Stimulated activated CD4-positive, alpha-beta T cell treated with anti-CD3 and anti-CD28 coated beads, Interleukin-1b, Interleukin-23, amount 100 ng/mL, for 48 hours (primary cell): ENCODE results near the gene KATNIP.
A peak's percentile ranks its signal among the peaks of the same experiment; 100 is the strongest.

ENCODE experiments used
- DNase-seq: peaks from one replicate; pipeline ENCODE4 v3.0.0-alpha.2; 2020

KATNIP gene

DNA sequence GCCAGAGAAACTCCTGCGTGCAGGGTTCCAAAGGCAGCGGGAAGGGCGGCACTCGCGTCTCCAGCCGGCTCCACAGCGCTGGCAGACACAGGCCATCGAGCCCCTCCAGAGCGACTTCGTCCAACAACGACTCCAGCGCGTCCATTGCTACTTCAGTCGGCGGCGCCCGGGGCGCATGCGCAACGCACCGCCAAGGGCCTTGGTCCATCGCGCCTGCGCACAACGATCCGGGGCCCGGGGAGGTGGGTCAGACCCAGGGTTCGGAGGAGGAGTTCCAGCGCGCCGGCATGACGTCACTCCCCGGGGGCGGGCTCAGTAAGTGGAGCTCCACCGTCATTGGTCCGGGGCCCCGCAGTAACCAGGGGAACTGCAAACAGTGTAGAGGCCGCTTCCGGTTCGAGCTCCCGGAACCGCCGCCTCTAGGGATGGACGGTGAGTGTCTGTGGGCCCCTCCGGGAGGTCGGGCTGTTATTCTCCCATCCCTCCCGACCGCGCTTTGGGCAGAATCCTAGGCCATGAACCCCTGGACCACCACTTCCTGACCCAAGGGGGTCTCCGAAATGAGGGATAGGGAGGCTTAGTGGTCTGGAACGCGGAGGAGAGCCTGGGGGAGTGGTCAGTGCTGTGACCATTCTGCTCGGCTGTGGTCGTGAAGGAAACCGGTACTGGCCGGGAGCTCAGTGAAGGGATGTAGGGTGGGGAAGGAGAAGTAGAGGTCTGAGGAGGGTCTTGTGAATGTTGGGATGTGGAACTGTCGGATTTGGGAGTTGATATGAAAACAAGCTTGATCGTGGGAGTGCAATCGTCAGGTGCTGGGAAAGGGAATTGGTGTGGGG, at the start of gene KATNIP, which contains the start of gene GTF3C1:
Gene KATNIP, plus strand, starts transcription at position 399 of the 836 bp plus-strand sequence. Its CDS starts 27 bp downstream, at position 426.
Gene GTF3C1, minus strand, starts transcription at position 168 of the 836 bp plus-strand sequence. Its CDS starts 23 bp downstream, at position 145.
- peak; percentile 100 for DNase-seq

DNA sequence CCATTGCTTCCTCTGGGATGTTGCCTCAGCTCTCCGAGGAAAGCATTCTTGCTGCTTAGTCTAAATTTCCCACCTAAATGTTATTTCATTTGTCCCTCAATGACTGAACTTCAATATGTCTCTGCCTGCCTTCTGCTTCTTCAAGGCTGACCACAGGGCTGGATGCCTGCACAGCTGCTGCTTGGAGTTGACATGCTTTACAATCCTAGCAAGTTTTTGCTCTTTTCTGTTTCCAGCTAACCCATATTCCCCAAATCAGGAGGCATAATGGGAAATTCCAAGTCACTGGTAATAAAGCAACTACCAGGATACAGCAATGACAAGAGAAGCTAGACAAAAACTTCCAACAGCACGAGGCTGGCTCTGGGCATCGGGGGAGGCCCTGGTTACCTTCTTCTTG, 49.1 kb upstream of the KATNIP start:
- no peak for DNase-seq

DNA sequence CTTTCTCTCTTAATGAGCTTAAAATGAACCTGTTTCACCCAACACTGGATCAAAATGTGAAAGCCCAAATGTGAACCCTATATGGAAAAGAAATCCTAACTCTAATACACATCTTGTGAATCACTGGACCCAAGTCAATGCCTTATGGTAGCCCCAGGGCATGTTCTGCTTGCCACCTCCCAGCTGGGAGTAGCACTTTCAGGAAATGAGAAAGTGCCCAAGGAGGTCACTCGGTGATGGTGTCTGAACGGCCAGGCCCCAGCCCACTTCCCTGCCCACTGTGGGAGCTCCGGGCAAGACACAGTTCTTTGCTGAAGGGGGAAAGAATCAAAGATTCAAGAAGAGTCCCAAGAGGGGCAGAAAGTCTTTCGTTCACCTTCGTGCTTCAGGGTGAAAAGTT, 46.3 kb upstream of the KATNIP start:
- no peak for DNase-seq

- DNase-seq, result no peak
Observed at GRCh38 chr16:27505297-27506236, 44.4 kb upstream of the KATNIP start.

- no peak for DNase-seq
Observed at GRCh38 chr16:27506771-27507170, 43.2 kb upstream of the KATNIP start.

GRCh38 chr16:27508476-27508875, 41.5 kb upstream of the KATNIP start:
- no peak for DNase-seq

DNA sequence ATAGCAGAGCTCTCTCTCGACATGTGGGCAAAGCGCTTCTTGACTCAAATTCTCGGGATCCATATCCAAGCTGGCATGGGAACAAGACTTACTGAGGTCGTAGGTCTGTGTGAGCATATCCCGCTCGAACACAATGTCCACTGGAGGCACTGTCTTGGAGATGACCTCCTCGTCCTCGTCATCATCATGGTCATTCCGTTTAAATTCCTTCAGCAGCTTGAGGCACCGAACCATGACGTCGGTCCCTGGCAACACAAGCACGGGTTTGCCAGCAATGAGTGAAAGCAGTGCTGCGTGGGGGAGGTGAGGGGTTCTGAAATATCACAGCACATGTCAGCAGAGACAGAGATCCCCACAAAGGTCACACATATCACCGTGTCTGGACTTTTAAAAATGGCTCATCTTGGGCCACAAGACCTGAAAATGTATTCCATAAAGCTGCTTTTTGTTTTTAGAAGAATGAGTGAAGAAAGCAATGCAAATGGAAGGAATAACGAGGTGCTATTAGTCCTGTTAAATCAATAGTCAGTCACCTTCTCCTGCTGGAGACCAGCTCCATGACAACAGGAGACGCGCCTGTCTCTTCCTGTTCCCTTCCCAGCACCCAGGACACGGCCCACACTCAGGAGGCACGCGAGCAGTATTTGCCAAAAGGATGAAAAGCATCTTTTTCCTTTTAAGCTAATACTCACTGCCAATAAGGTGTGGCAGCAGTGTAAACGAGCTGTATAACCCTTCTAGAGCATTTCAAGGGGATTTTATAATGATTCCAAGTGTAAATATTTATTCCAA, 38.1 kb upstream of the KATNIP start:
- no peak for DNase-seq

DNA sequence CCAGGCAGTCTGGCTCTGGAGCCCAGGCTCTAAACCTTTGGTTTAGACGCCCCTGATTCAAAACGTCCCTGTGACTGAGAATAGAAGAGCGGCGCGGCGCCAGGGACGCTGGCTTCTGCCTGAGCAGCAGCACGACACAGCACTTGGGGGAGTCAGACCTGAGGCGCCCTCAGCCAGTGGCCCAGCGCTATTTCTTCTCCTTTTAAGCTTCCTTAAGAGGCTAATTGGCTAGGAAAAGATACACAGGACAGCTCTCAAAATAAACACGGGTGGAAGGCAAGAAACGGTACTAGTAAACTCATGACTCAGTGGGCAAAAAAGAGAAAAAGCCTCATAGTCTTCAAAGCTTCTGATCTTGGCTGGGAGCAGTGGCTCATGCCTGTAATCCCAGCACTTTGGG, 35.1 kb upstream of the KATNIP start:
- no peak for DNase-seq

GRCh38 chr16:27515874-27516353, 34.0 kb upstream of the KATNIP start:
- peak; percentile 16 for DNase-seq

DNA sequence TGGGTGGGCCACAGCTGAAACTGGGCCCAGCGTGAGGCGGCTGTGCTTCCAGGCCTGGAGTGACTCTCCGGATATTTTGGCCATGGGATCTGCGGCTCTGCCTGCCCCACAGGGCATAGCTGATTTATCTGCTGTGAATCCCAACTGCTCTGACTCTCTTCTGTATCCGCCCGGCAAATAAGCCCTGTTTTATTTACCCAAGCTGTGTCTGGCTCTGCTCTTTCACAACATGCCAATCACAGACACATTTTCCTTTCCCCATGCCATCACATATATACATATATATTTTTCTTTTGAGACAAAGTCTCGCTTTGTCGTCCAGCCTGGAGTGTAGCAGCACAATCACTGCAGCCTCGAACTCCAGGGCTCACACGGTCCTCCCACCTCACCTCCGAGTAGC, 33.6 kb upstream of the KATNIP start:
- no peak for DNase-seq

- DNase-seq, result no peak
Observed at GRCh38 chr16:27517664-27518063, 32.3 kb upstream of the KATNIP start.

GRCh38 chr16:27518226-27518625, 31.7 kb upstream of the KATNIP start:
- no peak for DNase-seq

DNA sequence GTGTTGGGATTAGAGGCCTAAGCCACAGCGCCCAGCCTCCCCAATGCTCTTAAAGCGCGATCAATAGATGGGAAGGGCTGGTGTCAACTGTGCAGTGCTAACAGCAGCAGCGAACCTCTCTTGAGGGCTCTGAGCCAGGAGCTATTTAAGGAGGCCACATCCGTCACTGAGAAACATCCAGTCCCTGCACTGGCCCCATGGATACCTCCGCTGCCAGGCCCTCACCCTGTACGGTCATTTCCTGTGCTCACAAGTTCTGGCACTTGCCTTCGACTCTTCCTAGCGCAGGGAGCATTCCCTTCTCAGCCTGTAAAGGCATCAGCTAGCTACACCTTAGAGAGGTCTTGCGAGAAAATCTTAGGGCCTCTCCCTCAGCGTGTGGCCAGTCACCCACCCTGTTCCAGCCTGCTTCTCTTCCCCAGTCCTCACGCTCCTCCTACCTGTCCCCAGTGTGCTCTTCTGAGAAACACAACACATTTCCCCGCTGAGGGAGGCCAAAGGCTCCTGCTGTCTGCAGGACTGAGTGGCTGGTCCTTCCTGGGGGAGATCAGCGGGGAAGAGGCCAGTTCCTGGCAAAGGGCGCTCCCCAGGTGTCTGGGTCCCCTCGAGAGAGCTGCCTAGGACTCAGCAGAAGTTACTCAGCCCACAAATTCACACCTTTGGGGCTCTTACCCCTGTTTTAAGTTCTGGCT, 28.8 kb upstream of the KATNIP start:
- DNase-seq, result no peak

DNA sequence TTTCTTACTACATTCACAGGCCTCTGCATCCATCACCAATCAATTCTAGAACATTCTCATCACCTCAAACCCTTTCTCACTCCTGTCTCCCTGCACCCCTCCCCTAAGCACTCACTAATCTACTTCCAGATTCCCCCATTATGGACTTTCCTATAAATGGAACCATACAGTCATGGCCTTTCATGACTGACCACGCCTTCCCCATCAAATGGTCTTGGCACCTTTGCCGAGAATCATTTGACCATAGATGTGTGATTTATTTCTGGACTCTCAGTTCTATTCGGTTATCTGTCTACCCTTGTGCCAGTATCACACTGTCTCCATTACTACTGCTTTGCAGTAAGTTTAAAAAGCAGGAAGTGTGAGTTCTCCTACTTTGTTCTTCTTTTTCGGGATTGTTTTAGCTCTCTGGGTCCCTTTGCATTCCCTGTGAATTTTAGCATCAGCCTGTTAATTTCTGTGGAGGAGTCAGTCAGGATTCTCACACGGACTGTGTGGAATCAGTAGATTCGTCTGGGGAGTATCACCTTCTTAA, 27.7 kb upstream of the KATNIP start:
- no peak for DNase-seq

DNA sequence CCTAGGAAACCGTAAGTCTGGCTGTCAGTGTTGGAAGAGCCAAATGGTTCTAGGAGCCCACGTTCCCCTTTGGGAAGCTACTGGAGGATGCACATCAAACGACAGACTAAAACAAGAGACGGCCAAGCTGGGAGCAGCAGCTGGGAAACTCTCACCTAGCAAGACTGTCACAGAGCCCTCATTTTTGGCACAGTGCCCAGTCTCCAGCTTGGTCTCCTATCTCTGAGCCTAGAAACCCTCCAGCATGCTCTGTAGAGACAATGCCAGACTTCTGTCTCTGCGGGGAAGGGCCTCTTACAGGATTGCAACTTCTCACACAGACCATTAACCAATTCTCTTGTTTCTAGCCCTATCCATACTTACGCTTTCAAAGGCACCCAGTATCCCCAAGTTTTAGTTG, 23.8 kb upstream of the KATNIP start:
- no peak for DNase-seq

- DNase-seq, result no peak
Observed at GRCh38 chr16:27528294-27528693, 21.6 kb upstream of the KATNIP start.

- no peak for DNase-seq
Observed at GRCh38 chr16:27529962-27530361, 20.0 kb upstream of the KATNIP start.

GRCh38 chr16:27531186-27531585, 18.8 kb upstream of the KATNIP start:
- DNase-seq, result no peak

DNA sequence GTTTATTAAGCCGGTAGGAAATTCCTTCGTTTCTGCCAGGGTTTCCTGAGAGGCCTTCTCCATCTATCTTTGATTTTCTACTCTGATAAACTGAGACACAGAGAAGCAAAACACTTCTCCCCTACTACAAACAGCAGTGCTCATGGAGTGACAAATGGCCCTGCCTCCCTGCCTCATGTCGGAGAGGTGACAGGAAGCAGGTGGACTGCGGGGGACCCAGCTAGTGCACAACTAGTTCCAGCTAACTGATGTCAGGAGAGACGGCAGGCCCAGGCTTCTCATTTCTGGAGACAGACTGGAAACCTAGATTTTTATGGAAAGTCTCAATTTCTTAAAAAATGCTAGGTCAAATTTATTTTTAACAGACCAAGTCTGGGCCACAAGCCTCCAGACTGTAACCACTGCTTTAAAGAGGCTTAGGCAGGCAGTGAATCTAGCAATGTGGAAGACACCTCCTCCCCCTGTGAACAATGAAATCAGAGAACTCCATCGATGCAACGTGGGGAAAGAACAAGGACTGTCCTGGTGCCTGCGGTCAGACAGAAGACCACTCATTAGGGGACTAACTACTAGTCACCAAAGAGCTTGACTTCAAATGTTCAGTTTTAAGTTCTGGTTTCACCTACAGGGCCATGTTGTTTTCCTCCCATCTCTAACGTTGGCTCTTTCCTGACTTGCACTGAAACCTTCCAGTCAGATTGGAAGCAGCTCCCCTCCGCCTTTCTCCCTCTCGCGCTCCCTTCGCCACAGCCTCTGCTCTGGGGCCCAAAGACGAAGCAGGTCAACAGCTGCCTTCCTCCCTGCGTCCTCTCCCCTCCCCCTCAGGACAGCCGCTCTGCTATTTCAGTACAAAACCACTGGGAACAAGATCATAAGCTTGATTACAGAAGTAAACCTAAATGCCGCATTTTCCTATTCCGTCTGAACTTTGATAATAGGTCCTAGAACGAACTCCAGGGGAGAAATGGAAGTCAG, 17.8 kb upstream of the KATNIP start:
- DNase-seq, result no peak

DNA sequence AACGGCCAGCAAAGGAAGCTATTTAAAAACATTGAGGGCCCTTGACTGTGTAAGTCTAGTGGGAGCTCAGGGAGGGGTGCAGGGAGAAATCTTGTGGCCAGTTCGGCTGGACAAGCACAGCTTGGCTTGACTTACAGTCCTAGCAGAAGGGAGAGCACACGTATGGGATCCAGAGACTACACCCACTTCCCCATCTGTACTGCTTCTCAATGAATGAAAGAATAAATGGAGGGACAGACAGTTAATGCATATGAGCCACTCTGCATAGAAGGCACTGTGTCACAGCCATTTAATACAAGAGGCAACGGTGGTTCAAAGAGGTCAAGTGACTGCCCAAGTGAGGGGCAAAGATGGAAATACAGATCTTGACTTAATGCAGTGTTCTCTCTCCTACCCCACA, 15.7 kb upstream of the KATNIP start:
- no peak for DNase-seq

- DNase-seq, result no peak
Observed at GRCh38 chr16:27538528-27538927, 11.4 kb upstream of the KATNIP start.
